ENCODE measurements around the gene CASD1. TPM values are rescaled to one million over a fixed set of nuclear protein-coding genes. Genes with fewer than 3 reads are reported as not detected.

Gene CASD1
- total and polyA plus RNA-seq, 2 of the 4 experiments (the other 2 are of a cell fraction) = 4.0 to 4.5 TPM

DNA sequence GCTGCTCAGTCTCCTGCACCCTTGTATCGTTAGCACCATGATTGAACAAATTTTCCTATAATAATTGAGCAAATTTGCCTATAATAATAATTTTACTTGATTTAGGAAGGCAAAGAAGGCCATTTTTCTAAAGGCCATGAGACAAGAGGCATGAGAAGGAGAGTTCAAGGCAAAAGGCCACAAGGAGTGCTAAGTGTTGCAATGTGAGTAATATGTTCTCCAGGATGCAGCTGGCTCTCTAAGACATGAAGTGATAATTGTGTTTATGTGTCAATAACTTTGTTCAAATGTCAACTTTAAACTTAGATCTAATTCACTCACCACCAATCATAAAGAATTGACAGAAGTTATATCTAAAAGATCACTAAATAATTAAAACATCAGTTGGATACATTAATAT lies 92.6 kb downstream of the CASD1 start:
- Histone ChIP-seq H3K4ac (ENCODE audit: low read depth, low read length) (no peak overlapping the region), H3K23ac (ENCODE audit: low read depth, low read length) (no peak overlapping the region), H2AK9ac (replicated peaks; ENCODE audit: low read depth, low read length, poor library complexity) (no peak overlapping the region), H3K27me3 (ENCODE audit: control insufficient read depth, insufficient read depth, low read length) (no peaks in the 10 kb centered on the region), H3K4me1 (ENCODE audit: control insufficient read depth, insufficient read depth, low read length) (no peaks in the 10 kb centered on the region), H4K20me1 (ENCODE audit: insufficient read depth, low read length) (no peaks in the 10 kb centered on the region), H2AK5ac (ENCODE audit: low read depth, low read length) (no peak overlapping the region), H3K9me3 (ENCODE audit: control insufficient read depth, insufficient read depth, low read length) (no peaks in the 10 kb centered on the region), H3K36me3 (ENCODE audit: control insufficient read depth, insufficient read depth, low read length) (peaks cover 4% of the 10 kb centered on the region; the same call in 1 of the 2 replicates), H2BK5ac (ENCODE audit: low read depth, low read length, poor library complexity, severe bottlenecking) (no peak overlapping the region), H2BK20ac (ENCODE audit: low read depth, low read length) (no peak overlapping the region), H2AFZ (replicated peaks; ENCODE audit: low read length, poor library complexity) (no peak overlapping the region), H3K9ac (ENCODE audit: low read depth, low read length) (no peak overlapping the region), H3K4me2 (ENCODE audit: low read depth, low read length) (no peak overlapping the region), H2BK15ac (ENCODE audit: low read depth, low read length) (no peak overlapping the region), H4K5ac (ENCODE audit: low read depth, low read length) (no peak overlapping the region), H2BK120ac (ENCODE audit: low read depth, low read length) (no peak overlapping the region), H3K9me1 (ENCODE audit: insufficient read depth, low read length) (no peaks in the 10 kb centered on the region), H3K4me3 (ENCODE audit: insufficient read depth, low read depth, low read length) (no peak overlapping the region), H3K56ac (ENCODE audit: extremely low read depth, insufficient read depth, low read length) (no peak overlapping the region), H3K27ac (ENCODE audit: insufficient read depth, low read length) (no peak overlapping the region), H4K91ac (ENCODE audit: insufficient read depth, low read depth, low read length) (no peak overlapping the region), H3K18ac (ENCODE audit: low read depth, low read length) (no peak overlapping the region), H3K14ac (replicated peaks; ENCODE audit: low read depth, low read length) (no peak overlapping the region), H4K8ac (ENCODE audit: low read depth in 2 of 2, low read length in 2 of 2) (no peak overlapping the region), H3K79me1 (ENCODE audit: low read depth in 1 of 2, low read length in 2 of 2) (no peaks in the 10 kb centered on the region)
- BruUV-seq (replicated peaks) = no TSS peak
- no peak for ATAC-seq (ENCODE audit: low read depth)
- in situ Hi-C loops (cut with MboI; ENCODE audit: low sequenced_read_pairs) = no loop called here
- no CpG with 5 or more reads among the region's 1 CpG for WGBS, 2 experiments (ENCODE audit: extremely low coverage in 2 of 2, insufficient read length in 1 of 2)
- TF ChIP-seq FOS (IDR thresholded peaks at IDR 0.05; ENCODE audit: low read depth, low read length) = no peak
- TF ChIP-seq ELK1 (IDR thresholded peaks at IDR 0.05; ENCODE audit: borderline replicate concordance, low read depth, low read length) = no peak
- no peak for TF ChIP-seq MAZ (IDR thresholded peaks at IDR 0.05; ENCODE audit: borderline replicate concordance, low read depth, low read length)
- TF ChIP-seq, protein P1, sequence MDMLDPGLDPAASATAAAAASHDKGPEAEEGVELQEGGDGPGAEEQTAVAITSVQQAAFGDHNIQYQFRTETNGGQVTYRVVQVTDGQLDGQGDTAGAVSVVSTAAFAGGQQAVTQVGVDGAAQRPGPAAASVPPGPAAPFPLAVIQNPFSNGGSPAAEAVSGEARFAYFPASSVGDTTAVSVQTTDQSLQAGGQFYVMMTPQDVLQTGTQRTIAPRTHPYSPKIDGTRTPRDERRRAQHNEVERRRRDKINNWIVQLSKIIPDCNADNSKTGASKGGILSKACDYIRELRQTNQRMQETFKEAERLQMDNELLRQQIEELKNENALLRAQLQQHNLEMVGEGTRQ (IDR thresholded peaks at IDR 0.05; ENCODE audit: low read depth, low read length) = no peak
- TF ChIP-seq NFE2L2 (IDR thresholded peaks at IDR 0.05; ENCODE audit: low read depth, low read length) = no peak
- TF ChIP-seq CEBPB (IDR thresholded peaks at IDR 0.05; ENCODE audit: low read depth, low read length) = no peak
- no peak for TF ChIP-seq RAD21 (IDR thresholded peaks at IDR 0.05; ENCODE audit: low read length)
- no peak for TF ChIP-seq POLR2A (IDR thresholded peaks at IDR 0.05; ENCODE audit: low read depth, low read length)
- no peak for TF ChIP-seq MXI1 (IDR thresholded peaks at IDR 0.05; ENCODE audit: borderline replicate concordance, low read depth, low read length)
- no peak for TF ChIP-seq RFX5 (IDR thresholded peaks at IDR 0.05; ENCODE audit: low read depth, low read length)
- TF ChIP-seq CHD1 (IDR thresholded peaks at IDR 0.05; ENCODE audit: low read depth, low read length) = no peak
- TF ChIP-seq RCOR1 (IDR thresholded peaks at IDR 0.05; ENCODE audit: insufficient replicate concordance, low read length) = no peak
- TF ChIP-seq BHLHE40 (IDR thresholded peaks at IDR 0.05; ENCODE audit: low read depth, low read length) = no peak
- TF ChIP-seq SMC3 (IDR thresholded peaks at IDR 0.05; ENCODE audit: low read depth, low read length) = no peak
- TF ChIP-seq MAFK (IDR thresholded peaks at IDR 0.05; ENCODE audit: low read depth, low read length) = no peak
- TF ChIP-seq, protein P2, sequence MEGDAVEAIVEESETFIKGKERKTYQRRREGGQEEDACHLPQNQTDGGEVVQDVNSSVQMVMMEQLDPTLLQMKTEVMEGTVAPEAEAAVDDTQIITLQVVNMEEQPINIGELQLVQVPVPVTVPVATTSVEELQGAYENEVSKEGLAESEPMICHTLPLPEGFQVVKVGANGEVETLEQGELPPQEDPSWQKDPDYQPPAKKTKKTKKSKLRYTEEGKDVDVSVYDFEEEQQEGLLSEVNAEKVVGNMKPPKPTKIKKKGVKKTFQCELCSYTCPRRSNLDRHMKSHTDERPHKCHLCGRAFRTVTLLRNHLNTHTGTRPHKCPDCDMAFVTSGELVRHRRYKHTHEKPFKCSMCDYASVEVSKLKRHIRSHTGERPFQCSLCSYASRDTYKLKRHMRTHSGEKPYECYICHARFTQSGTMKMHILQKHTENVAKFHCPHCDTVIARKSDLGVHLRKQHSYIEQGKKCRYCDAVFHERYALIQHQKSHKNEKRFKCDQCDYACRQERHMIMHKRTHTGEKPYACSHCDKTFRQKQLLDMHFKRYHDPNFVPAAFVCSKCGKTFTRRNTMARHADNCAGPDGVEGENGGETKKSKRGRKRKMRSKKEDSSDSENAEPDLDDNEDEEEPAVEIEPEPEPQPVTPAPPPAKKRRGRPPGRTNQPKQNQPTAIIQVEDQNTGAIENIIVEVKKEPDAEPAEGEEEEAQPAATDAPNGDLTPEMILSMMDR (conservative IDR thresholded peaks at IDR 0.05; ENCODE audit: low read depth, low read length) = no peak
- intact Hi-C loops (cut with micrococcal nuclease) = no loop called here
- ChIA-PET POLR2A (ENCODE audit: unreplicated experiment) (no interaction called here), CTCF (no interaction called here)
- no peak for DNase-seq
- dilution Hi-C loops (cut with HindIII; ENCODE audit: low sequenced_read_pairs, unreplicated experiment) = no loop called here
